Ishikawa (cell line): ENCODE data around the gene MRTFB.

Source experiments
- CEBPB ChIP-seq: IDR thresholded peaks from 2 replicates; pipeline ENCODE4 v1.6.1; 2012
- CREB1 ChIP-seq: IDR thresholded peaks from 2 replicates; pipeline ENCODE4 v1.6.1; 2012; ENCODE audit warnings: low read depth
- EGR1 ChIP-seq: IDR thresholded peaks from 2 replicates; pipeline ENCODE4 v1.6.1; 2012
- EP300 ChIP-seq: IDR thresholded peaks from 2 replicates; pipeline ENCODE4 v1.6.1; 2012; ENCODE audit warnings: borderline replicate concordance
- FOXM1 ChIP-seq: IDR thresholded peaks from 2 replicates; pipeline ENCODE4 v1.6.1; 2012; ENCODE audit warnings: low read depth, borderline replicate concordance
- MAX ChIP-seq: IDR thresholded peaks from 2 replicates; pipeline ENCODE4 v1.6.1; 2012
- NFIC ChIP-seq: IDR thresholded peaks from 2 replicates; pipeline ENCODE4 v1.6.1; 2012
- RAD21 ChIP-seq: IDR thresholded peaks from 2 replicates; pipeline ENCODE4 v1.6.1; 2012; ENCODE audit warnings: low read depth
- REST ChIP-seq: IDR thresholded peaks from 2 replicates; pipeline ENCODE4 v1.6.1; 2012; ENCODE audit warnings: low read depth, mild to moderate bottlenecking
- TAF1 ChIP-seq: IDR thresholded peaks from 2 replicates; pipeline ENCODE4 v1.6.1; 2012; ENCODE audit warnings: low read depth, mild to moderate bottlenecking
- TCF12 ChIP-seq: IDR thresholded peaks from 2 replicates; pipeline ENCODE4 v1.6.1; 2012; ENCODE audit warnings: low read depth
- TEAD4 ChIP-seq: IDR thresholded peaks from 2 replicates; pipeline ENCODE4 v1.6.1; 2012
- USF1 ChIP-seq: IDR thresholded peaks from 2 replicates; pipeline ENCODE4 v1.6.1; 2012
- YY1 ChIP-seq: IDR thresholded peaks from 2 replicates; pipeline ENCODE4 v1.6.1; 2012; ENCODE audit warnings: low read depth
- ZBTB7A ChIP-seq: IDR thresholded peaks from 2 replicates; pipeline ENCODE4 v1.6.1; 2012; ENCODE audit warnings: low read depth

MRTFB gene

GRCh38 chr16:14268073-14268472 is 197.0 kb downstream of the MRTFB start:
- no peak for TF ChIP-seq FOXM1
- no peak for TF ChIP-seq MAX
- TF ChIP-seq EGR1 = no peak
- TF ChIP-seq CREB1 = no peak
- TF ChIP-seq RAD21 = no peak
- no peak for TF ChIP-seq TCF12
- TF ChIP-seq USF1 = no peak
- no peak for TF ChIP-seq ZBTB7A
- TF ChIP-seq EP300 = no peak
- TF ChIP-seq CEBPB = no peak
- no peak for TF ChIP-seq YY1
- no peak for TF ChIP-seq TEAD4
- TF ChIP-seq NFIC = no peak

GRCh38 chr16:14275934-14276333 is 204.8 kb downstream of the MRTFB start:
- no peak for TF ChIP-seq ZBTB7A
- TF ChIP-seq FOXM1 = no peak
- TF ChIP-seq CEBPB = no peak

- TF ChIP-seq ZBTB7A (no peak), USF1 (no peak), TAF1 (no peak), NFIC (no peak), CEBPB (no peak), RAD21 (no peak), CREB1 (no peak)
Measured at GRCh38 chr16:14278749-14279148, 207.6 kb downstream of the MRTFB start.

GRCh38 chr16:14280541-14280940 is 209.4 kb downstream of the MRTFB start:
- TF ChIP-seq YY1 (no peak), TCF12 (no peak), FOXM1 (no peak), TAF1 (no peak), REST (no peak), MAX (no peak), USF1 (no peak), NFIC (no peak), TEAD4 (no peak), EP300 (no peak), EGR1 (no peak)

- TF ChIP-seq NFIC = no peak
- no peak for TF ChIP-seq EP300
- no peak for TF ChIP-seq CREB1
- no peak for TF ChIP-seq CEBPB
- no peak for TF ChIP-seq FOXM1
- no peak for TF ChIP-seq RAD21
- no peak for TF ChIP-seq REST
- no peak for TF ChIP-seq ZBTB7A
Measured at GRCh38 chr16:14283786-14284185, 212.7 kb downstream of the MRTFB start.

- TF ChIP-seq NFIC (no peak), ZBTB7A (no peak), CEBPB (no peak), TAF1 (no peak), FOXM1 (no peak), RAD21 (no peak), EGR1 (no peak), CREB1 (no peak), USF1 (no peak), REST (no peak), TEAD4 (no peak), EP300 (no peak), MAX (no peak), YY1 (no peak), TCF12 (no peak)
Measured at GRCh38 chr16:14284371-14284770, 213.3 kb downstream of the MRTFB start.
